KMS-11 (cell line): Measurements from ENCODE around the gene CSMD2.

Experiments
- H2AFZ ChIP-seq: fragments of 200-600 bp; sonication (generic); 2 replicates; pipeline ENCODE4 v1.6.1; 2016; ENCODE audit warnings: antibody characterized with exemption, mixed run types, low read depth
- H3K27ac ChIP-seq: fragments of 200-600 bp; sonication (generic); 2 replicates; pipeline ENCODE4 v1.6.1; 2016; ENCODE audit warnings: mild to moderate bottlenecking, mixed run types
- H3K27me3 ChIP-seq: fragments of 200-600 bp; sonication (generic); 2 replicates; pipeline ENCODE4 v1.6.1; 2017; ENCODE audit warnings: mild to moderate bottlenecking, low read depth, mixed run types, moderate library complexity; ENCODE audit not compliant: insufficient read depth
- H3K36me3 ChIP-seq: fragments of 200-600 bp; sonication (generic); 2 replicates; pipeline ENCODE4 v1.6.1; 2017; ENCODE audit warnings: mild to moderate bottlenecking, mixed run types; ENCODE audit not compliant: insufficient read depth
- H3K4me1 ChIP-seq: fragments of 200-600 bp; sonication (generic); 2 replicates; pipeline ENCODE4 v1.6.1; 2016; ENCODE audit warnings: mild to moderate bottlenecking, low read depth, mixed run types; ENCODE audit not compliant: poor library complexity, severe bottlenecking
- H3K4me2 ChIP-seq: fragments of 200-600 bp; sonication (generic); 2 replicates; pipeline ENCODE4 v1.7.0; 2016; ENCODE audit warnings: mild to moderate bottlenecking, mixed run types
- H3K4me3 ChIP-seq: fragments of 200-600 bp; sonication (generic); IDR thresholded peaks from 2 replicates; pipeline ENCODE4 v1.6.1; 2017; ENCODE audit warnings: low read depth, low read length, mixed read lengths; ENCODE audit not compliant: insufficient read depth
- H3K79me2 ChIP-seq: fragments of 200-600 bp; sonication (generic); 2 replicates; pipeline ENCODE4 v1.6.1; 2016; ENCODE audit warnings: low read depth, mixed run types; ENCODE audit not compliant: insufficient read depth
- H3K9ac ChIP-seq: fragments of 200-600 bp; sonication (generic); 2 replicates; pipeline ENCODE4 v1.6.1; 2016; ENCODE audit warnings: mild to moderate bottlenecking, mixed run types
- H4K20me1 ChIP-seq: fragments of 200-600 bp; sonication (generic); 2 replicates; pipeline ENCODE4 v1.6.1; 2016; ENCODE audit warnings: mild to moderate bottlenecking, mixed run types; ENCODE audit not compliant: insufficient read depth
- TF ChIP-seq, protein P1 (sequence below): fragments of 200-600 bp; sonication (generic); conservative IDR thresholded peaks from 2 replicates; pipeline ENCODE4 v1.6.1; 2017; ENCODE audit warnings: low read depth, mild to moderate bottlenecking, antibody characterized with exemption, low read length, moderate library complexity, mixed read lengths

The CSMD2 gene

DNA sequence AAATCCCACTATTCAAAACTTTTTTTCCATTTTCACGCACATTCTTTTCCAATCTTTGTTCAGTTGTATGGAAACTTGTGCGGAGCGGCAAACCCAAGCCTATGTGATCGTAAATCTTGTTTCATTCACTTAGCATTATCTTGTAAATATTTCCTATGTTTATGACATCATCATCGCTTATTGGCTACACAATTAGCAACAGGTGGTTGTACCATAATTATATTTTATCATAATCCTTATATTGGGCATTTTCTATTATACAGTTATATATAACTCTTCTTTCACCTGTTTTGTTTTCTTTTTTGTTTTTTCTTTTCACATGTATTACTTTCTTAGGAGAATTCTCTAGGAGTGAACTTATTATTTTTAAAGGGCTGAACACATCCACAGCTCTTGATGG, 627.1 kb downstream of the CSMD2 start:
- Histone ChIP-seq H3K79me2 (no peaks in the 10 kb centered on the region), H3K27ac (no peak overlapping the region), H3K4me2 (no peak overlapping the region), H3K9ac (no peak overlapping the region), H3K4me1 (no peaks in the 10 kb centered on the region), H2AFZ (no peak overlapping the region), H4K20me1 (no peaks in the 10 kb centered on the region), H3K27me3 (no peaks in the 10 kb centered on the region), H3K4me3 (no peak overlapping the region), H3K36me3 (no peaks in the 10 kb centered on the region)
- TF ChIP-seq, protein P1, sequence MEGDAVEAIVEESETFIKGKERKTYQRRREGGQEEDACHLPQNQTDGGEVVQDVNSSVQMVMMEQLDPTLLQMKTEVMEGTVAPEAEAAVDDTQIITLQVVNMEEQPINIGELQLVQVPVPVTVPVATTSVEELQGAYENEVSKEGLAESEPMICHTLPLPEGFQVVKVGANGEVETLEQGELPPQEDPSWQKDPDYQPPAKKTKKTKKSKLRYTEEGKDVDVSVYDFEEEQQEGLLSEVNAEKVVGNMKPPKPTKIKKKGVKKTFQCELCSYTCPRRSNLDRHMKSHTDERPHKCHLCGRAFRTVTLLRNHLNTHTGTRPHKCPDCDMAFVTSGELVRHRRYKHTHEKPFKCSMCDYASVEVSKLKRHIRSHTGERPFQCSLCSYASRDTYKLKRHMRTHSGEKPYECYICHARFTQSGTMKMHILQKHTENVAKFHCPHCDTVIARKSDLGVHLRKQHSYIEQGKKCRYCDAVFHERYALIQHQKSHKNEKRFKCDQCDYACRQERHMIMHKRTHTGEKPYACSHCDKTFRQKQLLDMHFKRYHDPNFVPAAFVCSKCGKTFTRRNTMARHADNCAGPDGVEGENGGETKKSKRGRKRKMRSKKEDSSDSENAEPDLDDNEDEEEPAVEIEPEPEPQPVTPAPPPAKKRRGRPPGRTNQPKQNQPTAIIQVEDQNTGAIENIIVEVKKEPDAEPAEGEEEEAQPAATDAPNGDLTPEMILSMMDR: no peak

- Histone ChIP-seq H3K27ac (no peak overlapping the region), H3K4me2 (no peak overlapping the region), H2AFZ (no peak overlapping the region), H3K4me1 (no peaks in the 10 kb centered on the region), H4K20me1 (no peaks in the 10 kb centered on the region), H3K36me3 (no peaks in the 10 kb centered on the region), H3K79me2 (no peaks in the 10 kb centered on the region), H3K27me3 (no peaks in the 10 kb centered on the region), H3K4me3 (no peak overlapping the region), H3K9ac (no peak overlapping the region)
- TF ChIP-seq, protein P1: no peak
These were observed 629.7 kb downstream of the CSMD2 start for GRCh38 chr1:33535334-33535733.

- Histone ChIP-seq H3K36me3 (no peaks in the 10 kb centered on the region), H3K4me3 (no peak overlapping the region), H4K20me1 (no peaks in the 10 kb centered on the region), H3K9ac (no peak overlapping the region), H3K79me2 (no peaks in the 10 kb centered on the region), H3K27me3 (no peaks in the 10 kb centered on the region), H3K4me1 (no peaks in the 10 kb centered on the region), H2AFZ (no peak overlapping the region), H3K27ac (no peak overlapping the region), H3K4me2 (no peak overlapping the region)
- TF ChIP-seq, protein P1: no peak
These were observed 632.1 kb downstream of the CSMD2 start for GRCh38 chr1:33532936-33533335.

DNA sequence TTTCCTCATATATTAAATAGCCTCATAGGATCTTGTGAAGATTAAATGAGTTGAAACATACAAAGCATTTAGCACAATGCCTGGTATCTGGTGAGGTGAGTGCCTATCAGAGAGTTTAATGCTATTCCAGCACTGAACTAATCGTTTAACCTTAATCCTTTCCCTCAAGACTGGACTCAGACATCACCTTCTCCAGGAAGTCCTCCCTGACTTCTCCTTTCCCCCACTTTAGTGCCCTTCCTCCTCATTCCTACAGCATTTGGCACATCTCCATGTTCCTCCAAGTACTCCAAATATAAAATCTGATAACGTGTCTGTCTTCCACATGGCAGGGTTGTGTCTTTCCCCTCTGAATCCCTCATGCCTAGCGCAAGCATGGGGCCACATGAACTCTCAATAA, 632.8 kb downstream of the CSMD2 start:
- Histone ChIP-seq H3K4me1 (no peaks in the 10 kb centered on the region), H3K27ac (no peak overlapping the region), H4K20me1 (no peaks in the 10 kb centered on the region), H3K4me2 (no peak overlapping the region), H3K9ac (no peak overlapping the region), H3K27me3 (no peaks in the 10 kb centered on the region), H3K4me3 (no peak overlapping the region), H3K79me2 (no peaks in the 10 kb centered on the region), H2AFZ (no peak overlapping the region), H3K36me3 (no peaks in the 10 kb centered on the region)
- TF ChIP-seq, protein P1: no peak
